Fibroblast of villous mesenchyme (primary cell): ENCODE data around the gene CA12. TPM values are rescaled to one million over a fixed set of nuclear protein-coding genes. Genes with fewer than 3 reads are reported as not detected.

Source experiments
- DNase-seq: peaks from one replicate; pipeline ENCODE4 v3.0.0-alpha.2; 2010; ENCODE audit warnings: low read depth
- H3K4me3 ChIP-seq: 2 replicates; pipeline ENCODE4 v1.5.1; 2011; ENCODE audit warnings: low read depth, mild to moderate bottlenecking, low read length
- total RNA-seq: library from RNA; depleted of rRNA; stranded (reverse); fragments of >200 nt; gene quantifications from 2 replicates; pipeline ENCODE4 v1.2.3, GENCODE V29; 2012
- TF ChIP-seq, protein P1 (sequence below): IDR thresholded peaks from 2 replicates; pipeline ENCODE4 v1.5.1; 2012; ENCODE audit warnings: low read depth, mild to moderate bottlenecking, low read length; ENCODE audit not compliant: insufficient read depth

The CA12 gene
- 8.1 and 15.1 TPM in 2 replicates for total RNA-seq

DNA sequence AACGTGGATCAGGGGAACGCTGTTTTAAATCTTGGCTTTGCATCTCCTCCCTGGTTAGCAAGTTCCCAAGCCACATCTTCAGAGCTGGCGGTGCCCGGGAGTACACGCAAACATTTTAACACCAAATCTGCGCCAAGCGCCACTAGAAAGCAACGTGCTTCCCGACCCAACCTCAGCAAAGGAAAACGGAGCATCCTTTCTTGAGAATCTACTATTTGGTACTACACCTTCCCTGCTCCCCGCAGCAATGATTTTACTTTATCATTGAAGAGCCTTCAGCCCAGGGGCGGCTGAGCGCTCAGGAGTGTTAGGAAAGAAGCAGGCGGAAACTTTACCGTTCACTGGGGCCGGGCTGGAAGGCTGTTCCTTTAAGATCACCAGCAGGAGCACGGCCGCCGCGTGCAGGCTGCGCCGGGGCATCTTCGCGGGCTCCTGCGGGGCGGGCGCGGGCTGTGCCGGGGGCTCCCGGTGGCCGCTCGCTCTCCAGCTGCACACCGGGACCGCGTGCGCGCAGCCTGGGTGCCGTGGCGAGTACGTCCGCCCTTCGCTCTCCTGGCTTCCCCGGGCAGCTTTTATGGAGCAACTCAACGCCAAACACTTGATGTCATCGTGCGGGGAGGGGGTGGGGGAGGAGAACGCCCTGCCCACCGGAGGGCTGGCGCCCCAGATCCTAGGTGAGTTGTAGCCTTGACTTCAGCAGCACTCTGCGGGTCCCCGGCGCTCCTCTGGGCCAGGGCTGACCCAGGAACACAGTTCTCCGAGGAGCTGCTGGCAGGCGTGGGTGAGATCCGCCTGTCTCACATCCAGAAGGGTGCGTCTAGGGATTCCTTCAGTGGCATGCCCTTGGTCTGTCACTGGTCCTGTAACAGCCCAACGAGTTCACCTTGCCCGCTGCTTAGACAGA is at the start of gene CA12:
Gene CA12, minus strand, starts transcription at position 546 of the 904 bp plus-strand sequence. Its CDS starts 126 bp downstream, at position 420.
- no peak for DNase-seq
- TF ChIP-seq, protein P1, sequence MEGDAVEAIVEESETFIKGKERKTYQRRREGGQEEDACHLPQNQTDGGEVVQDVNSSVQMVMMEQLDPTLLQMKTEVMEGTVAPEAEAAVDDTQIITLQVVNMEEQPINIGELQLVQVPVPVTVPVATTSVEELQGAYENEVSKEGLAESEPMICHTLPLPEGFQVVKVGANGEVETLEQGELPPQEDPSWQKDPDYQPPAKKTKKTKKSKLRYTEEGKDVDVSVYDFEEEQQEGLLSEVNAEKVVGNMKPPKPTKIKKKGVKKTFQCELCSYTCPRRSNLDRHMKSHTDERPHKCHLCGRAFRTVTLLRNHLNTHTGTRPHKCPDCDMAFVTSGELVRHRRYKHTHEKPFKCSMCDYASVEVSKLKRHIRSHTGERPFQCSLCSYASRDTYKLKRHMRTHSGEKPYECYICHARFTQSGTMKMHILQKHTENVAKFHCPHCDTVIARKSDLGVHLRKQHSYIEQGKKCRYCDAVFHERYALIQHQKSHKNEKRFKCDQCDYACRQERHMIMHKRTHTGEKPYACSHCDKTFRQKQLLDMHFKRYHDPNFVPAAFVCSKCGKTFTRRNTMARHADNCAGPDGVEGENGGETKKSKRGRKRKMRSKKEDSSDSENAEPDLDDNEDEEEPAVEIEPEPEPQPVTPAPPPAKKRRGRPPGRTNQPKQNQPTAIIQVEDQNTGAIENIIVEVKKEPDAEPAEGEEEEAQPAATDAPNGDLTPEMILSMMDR = no peak

DNA sequence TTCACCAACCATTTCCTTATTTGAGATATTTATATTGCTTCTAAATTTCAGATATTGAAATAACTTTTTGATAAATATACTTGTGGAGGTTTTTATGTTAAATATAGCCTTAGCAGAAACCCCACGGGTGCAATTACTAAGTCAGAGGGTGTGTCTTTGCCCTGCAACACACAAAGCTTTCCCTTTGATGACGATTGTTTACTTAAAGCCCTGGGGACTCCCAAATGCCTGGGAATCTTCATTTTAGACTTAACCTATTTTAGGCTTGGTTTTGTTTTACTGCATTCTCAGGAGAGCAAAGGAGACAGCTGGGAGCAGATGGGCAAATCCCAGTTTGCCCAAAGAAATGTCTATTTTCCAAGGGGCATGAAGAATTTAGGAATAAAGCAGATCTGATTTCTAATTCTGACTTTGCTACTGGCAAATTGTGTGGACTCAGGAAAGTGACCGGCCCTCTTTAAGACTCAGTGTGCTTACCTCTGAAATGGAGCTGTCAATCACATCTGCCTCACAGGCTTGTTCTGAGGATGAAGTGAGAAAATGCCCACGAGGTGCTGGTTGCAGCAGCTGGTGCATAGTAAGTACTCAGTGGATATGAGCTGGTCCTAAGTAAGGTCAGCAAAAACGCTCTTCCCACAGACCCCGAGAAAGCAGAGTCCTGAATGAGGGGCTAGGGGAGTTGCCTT is 49.3 kb upstream of the CA12 start:
- H3K4me3 ChIP-seq = no peak overlapping the region
- TF ChIP-seq, protein P1 = no peak
- DNase-seq = peak; percentile 14

More for the DNA sequence above, at the start of gene CA12:
- peak within 1 kb of the TSS; percentile 57 for H3K4me3 ChIP-seq

DNA sequence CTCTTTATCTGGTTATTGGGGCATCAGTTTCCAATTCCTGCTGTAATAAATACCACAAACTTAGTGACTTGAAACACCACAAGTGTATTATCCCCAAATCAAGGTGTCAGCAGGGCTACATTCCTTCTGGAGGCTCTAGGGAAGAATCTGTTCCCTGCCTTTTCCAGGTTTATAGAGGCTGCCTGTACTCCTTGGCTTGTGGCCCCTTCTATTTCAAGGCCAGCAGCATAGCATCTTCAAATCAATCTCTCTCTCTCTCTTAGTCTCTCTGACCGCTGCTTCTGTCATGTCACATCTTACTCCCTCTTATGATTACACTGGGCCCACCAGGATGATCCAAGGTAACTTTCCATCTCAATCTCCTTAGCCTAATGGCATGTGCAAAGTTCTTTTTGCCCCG is 44.9 kb upstream of the CA12 start:
- no peak for DNase-seq
- TF ChIP-seq, protein P1 = no peak
- H3K4me3 ChIP-seq = no peak overlapping the region

DNA sequence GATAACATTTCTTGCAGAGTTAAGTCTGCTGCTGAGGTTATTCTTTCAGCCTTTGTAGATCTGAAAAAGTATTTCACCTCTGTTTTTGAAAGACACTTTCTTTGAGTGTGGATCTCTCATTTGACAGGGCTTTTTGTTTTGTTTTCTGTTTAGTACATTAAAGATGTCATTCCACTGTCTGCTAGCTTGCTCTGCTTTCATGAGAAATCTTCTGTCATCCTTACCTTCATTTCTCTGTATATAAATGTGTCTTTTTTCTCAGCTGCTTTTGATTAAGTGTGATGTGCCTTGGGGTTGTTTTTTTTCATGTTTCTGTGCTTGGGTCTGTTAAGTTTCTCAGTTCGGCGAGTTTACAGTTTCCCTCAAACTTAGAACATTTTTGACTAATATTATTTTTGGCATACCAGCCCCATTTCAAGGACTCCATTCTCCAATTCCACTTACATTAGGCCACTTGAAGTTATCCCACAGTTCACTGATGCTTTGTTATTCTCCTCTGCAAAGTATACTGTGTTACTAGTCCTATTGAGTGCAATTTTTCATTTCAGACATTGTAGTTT is 43.9 kb upstream of the CA12 start:
- no peak overlapping the region for H3K4me3 ChIP-seq
- TF ChIP-seq, protein P1 = no peak
- no peak for DNase-seq

DNA sequence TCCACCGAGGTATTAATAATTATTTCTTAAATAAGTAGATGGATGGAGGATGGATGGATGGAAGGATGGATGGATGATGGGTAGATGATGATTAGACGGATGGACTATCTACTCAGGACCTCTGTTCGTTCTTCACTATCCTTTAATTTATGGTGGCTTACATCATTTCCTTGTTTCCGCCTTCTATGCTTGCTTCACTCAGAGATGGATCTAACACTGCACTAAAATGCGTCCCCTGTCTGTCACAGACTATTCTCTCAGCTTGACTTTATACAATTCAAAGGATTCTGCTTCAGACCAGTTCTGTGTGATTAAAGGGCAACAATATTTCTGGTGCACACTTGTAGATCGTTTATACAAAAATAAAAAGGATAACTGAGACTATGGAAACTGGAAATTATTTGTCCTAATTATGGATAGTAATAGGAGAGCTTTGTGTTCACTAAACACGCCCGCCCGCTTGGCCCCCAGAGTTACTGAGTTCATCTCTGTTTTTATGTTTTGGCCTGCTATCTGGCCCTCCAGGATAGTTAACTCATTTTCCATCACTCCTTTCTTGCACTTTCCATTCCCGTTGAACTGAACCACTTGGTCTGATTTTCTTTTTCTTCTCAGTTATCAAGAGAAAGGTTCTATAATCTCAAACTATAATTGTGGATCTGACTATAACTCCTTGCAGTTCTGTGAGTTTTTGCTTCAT is 41.4 kb upstream of the CA12 start:
- no peak for DNase-seq
- H3K4me3 ChIP-seq = no peak overlapping the region
- TF ChIP-seq, protein P1 = no peak

DNA sequence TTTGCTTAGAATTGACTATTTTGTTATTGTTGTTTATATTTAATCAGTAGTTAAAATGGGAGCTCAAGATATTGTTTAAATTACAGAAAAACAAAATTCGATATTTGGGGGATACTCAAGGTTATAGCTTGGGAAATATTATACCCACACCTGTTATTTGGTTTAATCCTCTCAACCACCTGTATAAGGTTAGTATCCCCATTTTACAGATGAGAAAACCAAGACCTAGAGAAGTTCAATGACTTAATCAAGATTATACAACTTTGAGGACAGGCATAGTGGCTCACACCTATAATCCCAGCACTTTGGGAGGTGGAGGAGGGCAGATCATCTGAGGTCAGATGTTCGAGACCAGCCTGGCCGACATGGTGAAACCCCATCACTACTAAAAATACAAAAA is 39.8 kb upstream of the CA12 start:
- DNase-seq = no peak
- TF ChIP-seq, protein P1 = no peak
- H3K4me3 ChIP-seq = no peak overlapping the region
